ENCODE measurements around the gene TNFAIP2.

TNFAIP2 gene

GRCh38 chr14:103094406-103095209 lies 28.7 kb upstream of the TNFAIP2 start, which contains the start of gene EXOC3L4:
Gene EXOC3L4, plus strand, starts transcription at chr14:103094725. Its CDS starts 5,495 bp downstream, at chr14:103100220.
- FAIRE-seq: no peak

- FAIRE-seq: no peak
Measured at GRCh38 chr14:103095210-103095778, 28.0 kb upstream of the TNFAIP2 start.

- no peak for FAIRE-seq
Measured at GRCh38 chr14:103096387-103096786, 26.9 kb upstream of the TNFAIP2 start.

GRCh38 chr14:103097244-103097993 lies 25.8 kb upstream of the TNFAIP2 start:
- no peak for FAIRE-seq

- no peak for FAIRE-seq
Measured at GRCh38 chr14:103097994-103098957, 25.0 kb upstream of the TNFAIP2 start.

- FAIRE-seq: no peak
Measured at GRCh38 chr14:103099081-103099732, 24.1 kb upstream of the TNFAIP2 start.

- no peak for FAIRE-seq
Measured at GRCh38 chr14:103099733-103100280, 23.5 kb upstream of the TNFAIP2 start.

- FAIRE-seq: no peak
Measured at GRCh38 chr14:103100281-103101121, 22.8 kb upstream of the TNFAIP2 start.

- no peak for FAIRE-seq
Measured at GRCh38 chr14:103101257-103101962, 21.9 kb upstream of the TNFAIP2 start.

- no peak for FAIRE-seq
Measured at GRCh38 chr14:103101963-103102688, 21.1 kb upstream of the TNFAIP2 start.

GRCh38 chr14:103102689-103103260 lies 20.5 kb upstream of the TNFAIP2 start:
- no peak for FAIRE-seq

GRCh38 chr14:103103461-103104388 lies 19.5 kb upstream of the TNFAIP2 start:
- no peak for FAIRE-seq

- no peak for FAIRE-seq
Measured at GRCh38 chr14:103104389-103104653, 18.9 kb upstream of the TNFAIP2 start.

- FAIRE-seq: no peak
Measured at GRCh38 chr14:103104654-103105452, 18.4 kb upstream of the TNFAIP2 start.

- FAIRE-seq: no peak
Measured at GRCh38 chr14:103105580-103106150, 17.6 kb upstream of the TNFAIP2 start.

GRCh38 chr14:103107455-103107854 lies 15.8 kb upstream of the TNFAIP2 start:
- no peak for FAIRE-seq
